ENCODE data around the gene ADAMTS3.
"Not testable (repeated sequence)": the region's sequence is repeated elsewhere in the genome, so short reads cannot be mapped to it uniquely, and the experiment has no call there.

Gene ADAMTS3

DNA sequence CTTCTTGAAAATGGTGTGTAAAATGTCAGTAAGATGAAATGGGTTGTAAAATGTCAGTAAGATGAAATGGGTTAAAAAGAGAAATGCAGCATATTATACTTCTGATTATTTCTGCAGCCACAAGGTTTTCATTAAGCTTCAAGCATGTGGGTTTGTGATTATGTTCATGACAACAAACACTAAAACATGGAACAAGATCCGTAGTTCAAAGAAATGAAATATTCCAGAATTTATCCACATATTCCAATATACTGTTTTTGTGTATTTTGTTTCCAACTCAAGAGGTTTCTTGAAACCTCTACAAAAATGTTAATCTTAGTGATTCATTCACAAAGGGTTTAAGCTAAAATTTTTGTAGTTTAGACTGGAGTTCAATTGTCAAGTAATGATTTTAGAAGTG, 84.0 kb downstream of the ADAMTS3 start:
- no peak for FAIRE-seq
- no peak for DNase-seq (ENCODE audit: insufficient read length, low spot score)

GRCh38 chr4:72473434-72473900, 95.6 kb downstream of the ADAMTS3 start:
- FAIRE-seq (no peak), DNase-seq (ENCODE audit: insufficient read length, low spot score) (no peak)

DNA sequence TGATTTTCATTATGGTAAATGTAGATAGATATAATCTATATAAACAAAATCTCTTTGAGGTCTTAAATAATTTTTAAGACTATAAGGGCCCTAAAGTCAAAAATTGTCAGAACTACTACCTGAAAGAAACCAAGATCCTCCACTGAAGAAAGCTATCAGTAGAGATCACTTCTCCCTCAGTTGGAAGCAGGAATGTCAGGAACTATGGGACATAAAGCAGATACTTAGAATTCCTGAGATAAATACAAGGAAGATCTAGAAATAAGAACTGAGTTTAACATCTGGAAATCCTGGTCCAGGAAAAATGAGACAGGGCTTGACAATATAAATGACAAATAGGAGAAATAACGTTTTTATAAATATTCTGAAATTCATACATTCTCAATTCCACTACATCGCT, 97.2 kb downstream of the ADAMTS3 start:
- FAIRE-seq, result no peak

GRCh38 chr4:72468904-72469502, 100.0 kb downstream of the ADAMTS3 start:
- FAIRE-seq (no peak), DNase-seq (ENCODE audit: insufficient read length, low spot score) (no peak)

More for the DNA sequence above, 97.2 kb downstream of the ADAMTS3 start:
- no peak for DNase-seq (ENCODE audit: insufficient read length, low spot score)

DNA sequence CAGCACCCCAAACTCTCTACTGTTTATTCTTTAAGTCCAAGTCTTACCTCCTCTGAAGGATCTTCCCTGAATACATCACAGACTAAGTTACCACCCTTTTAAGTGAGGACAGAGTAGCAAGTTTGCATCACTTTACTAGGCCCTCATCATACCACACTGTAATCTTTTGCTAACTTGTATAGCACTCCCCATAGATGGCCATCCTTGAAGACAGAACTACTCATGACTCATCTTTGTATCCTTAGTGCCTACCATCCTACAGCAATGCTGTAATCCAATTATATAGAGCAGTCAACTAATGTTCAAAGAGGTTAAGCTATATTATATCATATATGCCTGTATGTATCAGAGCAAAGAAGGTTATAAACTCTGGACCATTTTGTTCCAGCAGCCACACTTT, 101.4 kb downstream of the ADAMTS3 start:
- FAIRE-seq (no peak), DNase-seq (ENCODE audit: insufficient read length, low spot score) (no peak)

GRCh38 chr4:72463724-72464123, 105.3 kb downstream of the ADAMTS3 start:
- no peak for FAIRE-seq
- no peak for DNase-seq (ENCODE audit: insufficient read length, low spot score)

GRCh38 chr4:72457158-72457557, 111.9 kb downstream of the ADAMTS3 start:
- FAIRE-seq (no peak), DNase-seq (ENCODE audit: insufficient read length, low spot score) (no peak)

GRCh38 chr4:72451349-72451748, 117.7 kb downstream of the ADAMTS3 start:
- DNase-seq (ENCODE audit: insufficient read length, low spot score) (no peak), FAIRE-seq (no peak)

DNA sequence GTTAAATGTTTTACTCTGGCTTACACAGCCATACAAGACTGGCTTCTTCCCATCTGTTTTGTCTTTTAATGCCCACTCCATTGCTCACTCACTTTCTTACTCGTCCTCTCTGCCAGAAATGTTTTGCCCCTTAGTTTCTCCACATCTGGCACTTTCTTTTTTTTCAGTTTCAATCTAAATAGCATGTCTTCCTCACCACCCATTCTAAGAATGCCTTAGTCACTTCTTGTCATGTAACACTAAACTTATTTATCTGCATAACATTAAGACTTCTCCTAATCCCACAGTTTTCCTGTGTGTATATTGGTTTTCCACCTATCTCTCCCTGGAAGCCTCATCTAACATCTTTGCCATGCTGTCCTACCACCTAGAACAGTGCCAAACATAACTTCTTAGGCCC, 119.3 kb downstream of the ADAMTS3 start:
- FAIRE-seq (no peak), DNase-seq (ENCODE audit: insufficient read length, low spot score) (no peak)

GRCh38 chr4:72448231-72448630, 120.8 kb downstream of the ADAMTS3 start:
- no peak for DNase-seq (ENCODE audit: insufficient read length, low spot score)
- no peak for FAIRE-seq

DNA sequence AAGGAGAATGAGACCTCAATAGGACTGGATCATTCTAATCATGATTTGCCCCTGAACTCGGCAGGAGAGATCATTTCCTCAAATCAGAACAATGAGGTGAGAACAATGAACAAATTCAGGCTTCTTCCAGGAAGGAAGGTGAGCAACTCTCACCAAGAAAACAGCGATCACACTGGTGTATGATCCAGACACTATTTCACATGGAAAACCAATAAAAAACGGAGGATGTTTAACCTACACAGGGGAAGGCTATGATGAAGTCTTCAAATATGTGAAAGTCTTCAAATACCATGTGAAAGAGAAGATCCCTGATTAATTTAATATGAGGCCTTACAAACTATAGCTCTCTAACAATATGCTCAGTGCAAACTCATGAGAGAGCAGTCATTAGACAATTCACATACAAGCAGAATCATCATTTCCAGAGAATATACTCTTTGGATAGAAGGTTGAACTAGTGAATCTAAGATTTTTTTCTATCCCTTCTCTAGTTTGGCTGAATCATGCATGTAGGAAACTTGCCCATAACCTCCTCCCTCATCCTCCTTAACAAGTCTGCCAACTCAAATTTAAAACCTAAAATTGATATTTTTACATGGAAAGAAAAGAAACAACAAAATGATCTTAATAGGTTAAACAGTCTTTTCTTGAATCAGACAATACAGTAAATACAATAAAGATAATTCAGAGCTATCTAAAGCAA, 122.5 kb downstream of the ADAMTS3 start:
- FAIRE-seq (no peak), DNase-seq (ENCODE audit: insufficient read length, low spot score) (no peak)

DNA sequence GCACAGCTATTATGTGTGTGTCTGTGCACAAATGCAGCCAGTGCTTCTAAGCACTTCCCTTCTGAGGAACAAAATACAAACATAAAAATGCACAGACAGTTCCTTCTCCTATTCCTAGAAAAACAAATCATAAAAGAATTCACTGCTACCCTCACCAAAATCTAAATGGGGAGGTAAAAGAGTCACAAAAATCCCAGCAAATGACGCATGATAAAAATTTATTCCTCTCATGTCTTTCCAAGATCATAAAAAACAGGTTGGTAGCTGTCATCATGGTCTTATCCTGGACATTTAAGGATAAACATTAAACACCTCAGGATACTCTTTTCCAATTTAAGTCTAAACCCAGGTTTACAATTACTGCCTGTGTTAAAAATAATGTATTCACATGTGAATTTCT, 124.9 kb downstream of the ADAMTS3 start:
- no peak for DNase-seq (ENCODE audit: insufficient read length, low spot score)
- no peak for FAIRE-seq

DNA sequence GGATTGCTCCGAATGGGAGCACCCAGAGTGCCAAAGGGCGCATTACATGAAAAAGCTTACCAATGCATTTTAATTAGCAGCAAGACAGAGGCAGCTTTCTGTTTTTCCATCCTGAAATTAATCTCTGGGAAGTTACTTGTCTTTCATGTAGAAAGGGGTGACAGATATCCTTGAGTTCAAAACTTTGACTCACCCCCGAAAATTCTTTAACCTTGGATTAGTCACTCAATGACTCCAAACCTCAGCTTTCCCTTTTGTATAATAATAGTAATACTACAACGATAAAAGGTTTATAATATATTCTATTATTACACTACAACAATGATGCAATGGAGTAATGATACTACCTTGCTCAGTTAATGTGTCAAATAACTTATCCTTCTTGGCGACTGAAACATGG, 126.3 kb downstream of the ADAMTS3 start:
- DNase-seq (ENCODE audit: insufficient read length, low spot score), result no peak
- no peak for FAIRE-seq

- FAIRE-seq (no peak), DNase-seq (ENCODE audit: insufficient read length, low spot score) (no peak)
Observed at GRCh38 chr4:72442147-72442546, 126.9 kb downstream of the ADAMTS3 start.

GRCh38 chr4:72440386-72440785, 128.6 kb downstream of the ADAMTS3 start:
- DNase-seq (ENCODE audit: insufficient read length, low spot score) (no peak), FAIRE-seq (no peak)

DNA sequence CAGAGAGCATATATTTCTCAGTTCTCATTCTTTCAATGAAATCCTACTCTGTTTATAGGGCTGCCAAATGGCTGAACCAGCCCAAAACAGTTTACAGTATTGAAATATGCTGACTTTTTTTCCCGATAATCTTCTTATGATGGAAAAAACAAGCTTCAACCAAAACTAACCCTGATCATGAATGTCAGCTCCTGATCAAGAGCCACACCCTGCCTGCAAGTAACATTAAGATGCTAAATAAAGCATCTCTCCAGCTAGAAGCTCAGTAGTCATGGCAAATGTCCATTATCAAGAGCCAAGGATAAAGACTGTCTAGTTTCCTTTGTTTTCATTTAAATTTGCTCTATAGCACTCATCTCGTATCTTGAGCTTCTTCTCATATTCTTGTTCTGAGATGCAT, 136.0 kb downstream of the ADAMTS3 start:
- FAIRE-seq (no peak), DNase-seq (ENCODE audit: insufficient read length, low spot score) (no peak)

DNA sequence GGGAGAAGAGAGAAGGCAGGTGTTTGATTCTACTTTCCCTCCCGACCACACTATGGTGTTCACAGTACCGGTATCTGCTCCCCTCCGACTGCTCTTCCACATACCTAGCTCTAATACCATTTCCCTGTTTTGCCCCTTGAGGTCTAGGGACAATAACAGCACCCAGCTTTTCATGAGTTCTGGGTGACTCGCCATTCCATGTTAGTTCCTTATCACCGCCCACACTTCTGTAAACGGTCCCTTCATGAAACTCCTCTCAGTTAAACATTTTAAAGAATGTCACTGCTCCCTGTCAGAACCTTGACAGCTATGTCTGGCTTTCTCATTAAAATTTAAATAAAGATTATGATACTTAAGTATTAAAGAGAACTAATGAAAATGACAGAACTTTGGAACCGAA, 136.7 kb downstream of the ADAMTS3 start:
- DNase-seq (ENCODE audit: insufficient read length, low spot score) (no peak), FAIRE-seq (no peak)

DNA sequence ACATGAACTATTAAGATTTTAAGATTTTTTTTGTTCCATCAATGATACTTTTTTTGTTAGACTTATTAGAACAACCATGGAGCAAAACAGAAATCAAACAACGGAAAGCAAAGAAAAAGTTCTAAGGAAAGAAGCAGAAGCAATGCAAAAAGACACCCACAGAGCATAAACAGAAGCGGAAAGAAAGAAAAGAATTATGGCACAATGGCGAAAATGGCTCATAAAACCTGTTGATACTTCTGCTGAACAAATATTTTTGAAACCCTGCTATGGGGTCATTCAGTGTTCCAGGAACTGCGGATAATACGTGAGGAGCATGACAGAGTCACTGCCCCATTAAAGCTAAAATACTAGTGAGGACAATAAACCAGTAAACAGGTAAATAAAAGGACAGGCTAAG, 138.0 kb downstream of the ADAMTS3 start:
- DNase-seq (ENCODE audit: insufficient read length, low spot score), result no peak
- no peak for FAIRE-seq

DNA sequence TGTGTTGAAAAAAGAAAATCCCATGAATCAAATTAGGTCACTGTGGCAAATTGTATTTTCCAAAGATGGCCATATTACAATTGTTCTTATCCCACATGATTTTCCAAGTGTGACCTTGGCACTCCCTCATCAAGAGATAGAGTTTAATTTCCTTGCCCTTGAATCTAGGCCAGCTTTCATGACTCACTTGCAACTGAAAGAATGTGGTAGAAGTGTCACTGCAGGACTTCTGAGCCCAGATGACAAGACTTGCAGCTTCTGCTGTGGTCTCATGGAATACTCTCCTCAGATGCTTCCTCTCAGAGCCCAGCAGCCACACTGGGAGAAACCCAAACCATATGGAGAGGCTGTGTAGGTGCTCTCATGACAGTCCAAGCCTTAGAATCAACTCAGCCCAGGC, 139.0 kb downstream of the ADAMTS3 start:
- FAIRE-seq, result no peak
- DNase-seq (ENCODE audit: insufficient read length, low spot score), result no peak

DNA sequence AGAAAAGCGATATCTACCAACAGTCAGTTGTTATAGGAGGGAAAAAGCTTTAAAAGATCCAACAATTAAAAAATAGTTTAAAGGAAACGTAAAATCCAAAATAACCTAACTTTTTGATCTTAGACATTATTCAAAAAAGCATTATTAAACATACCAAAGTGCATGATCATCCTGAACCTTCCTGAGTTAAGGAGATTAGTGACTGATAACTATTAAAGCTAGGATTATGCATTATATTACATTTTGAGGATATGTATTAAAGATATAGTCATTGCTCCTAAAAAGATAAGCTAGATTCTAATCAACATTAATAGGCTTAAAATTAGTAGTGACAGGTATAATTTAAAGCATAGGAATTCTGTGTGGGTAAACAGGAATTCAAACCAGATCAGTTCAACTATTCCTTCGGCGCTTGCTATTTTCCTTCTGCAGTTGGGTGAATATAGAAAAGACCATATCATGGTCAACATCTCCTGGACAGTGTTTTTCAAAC, 139.6 kb downstream of the ADAMTS3 start:
- FAIRE-seq, result no peak
- DNase-seq (ENCODE audit: insufficient read length, low spot score), result no peak

DNA sequence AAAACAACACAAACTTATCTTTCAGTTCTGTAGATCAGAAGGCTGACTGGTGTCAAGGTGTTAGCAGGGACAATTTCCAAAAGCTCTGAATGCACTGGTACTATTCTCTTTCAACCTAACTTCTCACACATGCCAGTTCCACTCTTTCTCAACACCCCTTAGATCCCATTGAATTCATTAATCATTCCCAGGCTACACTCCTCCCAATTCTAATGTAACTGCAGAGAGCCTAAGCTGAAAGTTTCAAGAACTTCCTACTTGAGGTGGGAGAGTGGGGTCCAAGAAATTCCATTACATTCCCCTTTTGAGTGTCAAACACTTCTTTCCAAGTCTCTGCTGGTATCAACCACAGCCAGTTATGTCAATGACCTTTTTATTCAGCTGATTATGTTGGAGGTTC, 142.0 kb downstream of the ADAMTS3 start:
- DNase-seq (ENCODE audit: insufficient read length, low spot score) (no peak), FAIRE-seq (no peak)

GRCh38 chr4:72425908-72426307, 143.1 kb downstream of the ADAMTS3 start:
- DNase-seq (ENCODE audit: insufficient read length, low spot score); FAIRE-seq: not testable (repeated sequence)

Data from GM19239 (cell line).